ENCODE data around the gene CITED4. TPM values are rescaled to one million over a fixed set of nuclear protein-coding genes. Genes with fewer than 3 reads are reported as not detected.

CITED4 gene
- total RNA-seq, 1 experiment from 2014 or later, result 10.6 TPM

- no peaks in the 10 kb centered on the region for H3K36me3 ChIP-seq (ENCODE audit: low read depth, low read length)
- peak overlapping the region; percentile 12; the same call in 1 of the 2 replicates for H3K27ac ChIP-seq (ENCODE audit: low read length)
- no TSS peak for BruUV-seq (replicated peaks)
- POLR2A ChIA-PET (ENCODE audit: unreplicated experiment), result no interaction called here
- H3K9ac ChIP-seq (ENCODE audit: low read length), result no peak overlapping the region
- H3K27me3 ChIP-seq (ENCODE audit: low read length), result no peaks in the 10 kb centered on the region
- H3K4me1 ChIP-seq (ENCODE audit: insufficient read depth, low read length), result peaks cover 23% of the 10 kb centered on the region
- no peak for TF ChIP-seq EZH2phosphoT487 (IDR thresholded peaks at IDR 0.05; ENCODE audit: borderline replicate concordance, low read length)
- TF ChIP-seq CTCF (conservative IDR thresholded peaks at IDR 0.05; ENCODE audit: low read depth, low read length), result no peak
- no peak for TF ChIP-seq EZH2 (IDR thresholded peaks at IDR 0.05; ENCODE audit: low read length, unreplicated experiment)
- no peaks in the 10 kb centered on the region for H3K79me2 ChIP-seq (ENCODE audit: low read length)
- H3K9me2 ChIP-seq (replicated peaks; ENCODE audit: low read length), result no peaks in the 10 kb centered on the region
- peak overlapping the region; percentile 18; the same call in 1 of the 2 replicates for H2AFZ ChIP-seq (ENCODE audit: low read length)
- no peak overlapping the region for H3K4me2 ChIP-seq (ENCODE audit: low read length)
- H4K20me1 ChIP-seq (ENCODE audit: low read length), result no peaks in the 10 kb centered on the region
- no peaks in the 10 kb centered on the region for H3K9me3 ChIP-seq (ENCODE audit: low read length)
- CTCF ChIA-PET, result no interaction called here
- ATAC-seq, result no peak
- DNase-seq, result peak; percentile 53
- intact Hi-C loops (cut with micrococcal nuclease), result no loop called here
- no peaks in the 10 kb centered on the region for H3F3A ChIP-seq (ENCODE audit: low read length, unreplicated experiment)
- H3K4me3 ChIP-seq (ENCODE audit: low read length), result no peak overlapping the region
Observed at GRCh38 chr1:40906781-40907400, 44.7 kb upstream of the CITED4 start.

- Histone ChIP-seq H4K20me1 (ENCODE audit: low read length) (no peaks in the 10 kb centered on the region), H3K9me3 (ENCODE audit: low read length) (no peaks in the 10 kb centered on the region), H3K27ac (ENCODE audit: low read length) (no peak overlapping the region), H3K9me2 (replicated peaks; ENCODE audit: low read length) (no peaks in the 10 kb centered on the region), H3K9ac (ENCODE audit: low read length) (no peak overlapping the region), H3K4me2 (ENCODE audit: low read length) (no peak overlapping the region), H3K4me1 (ENCODE audit: insufficient read depth, low read length) (peaks cover 35% of the 10 kb centered on the region), H3F3A (ENCODE audit: low read length, unreplicated experiment) (no peaks in the 10 kb centered on the region), H2AFZ (ENCODE audit: low read length) (no peak overlapping the region), H3K4me3 (ENCODE audit: low read length) (no peak overlapping the region), H3K79me2 (ENCODE audit: low read length) (no peaks in the 10 kb centered on the region), H3K27me3 (ENCODE audit: low read length) (no peaks in the 10 kb centered on the region), H3K36me3 (ENCODE audit: low read depth, low read length) (no peaks in the 10 kb centered on the region)
- BruUV-seq (replicated peaks), result no TSS peak
- POLR2A ChIA-PET (ENCODE audit: unreplicated experiment), result interaction anchor here (0.7 kb wide), 1 partner anchor 61 kb away, joined by 11 read pairs; no protein-coding TSS in a partner anchor
- TF ChIP-seq EZH2phosphoT487 (IDR thresholded peaks at IDR 0.05; ENCODE audit: borderline replicate concordance, low read length) (no peak), EZH2 (IDR thresholded peaks at IDR 0.05; ENCODE audit: low read length, unreplicated experiment) (no peak), CTCF (conservative IDR thresholded peaks at IDR 0.05; ENCODE audit: low read depth, low read length) (no peak)
- ATAC-seq (no peak), DNase-seq (no peak)
- intact Hi-C loops (cut with micrococcal nuclease), result no loop called here
- CTCF ChIA-PET, result no interaction called here
Observed at GRCh38 chr1:40905061-40905460, 42.9 kb upstream of the CITED4 start.

- no peak overlapping the region for H3K9ac ChIP-seq (ENCODE audit: low read length)
- intact Hi-C loops (cut with micrococcal nuclease), result no loop called here
- H3K79me2 ChIP-seq (ENCODE audit: low read length), result no peaks in the 10 kb centered on the region
- POLR2A ChIA-PET (ENCODE audit: unreplicated experiment), result no interaction called here
- H3K9me2 ChIP-seq (replicated peaks; ENCODE audit: low read length), result no peaks in the 10 kb centered on the region
- no TSS peak for BruUV-seq (replicated peaks)
- no peak for ATAC-seq
- H3K9me3 ChIP-seq (ENCODE audit: low read length), result no peaks in the 10 kb centered on the region
- no peaks in the 10 kb centered on the region for H4K20me1 ChIP-seq (ENCODE audit: low read length)
- H3K27me3 ChIP-seq (ENCODE audit: low read length), result no peaks in the 10 kb centered on the region
- no peaks in the 10 kb centered on the region for H3K36me3 ChIP-seq (ENCODE audit: low read depth, low read length)
- H3K4me2 ChIP-seq (ENCODE audit: low read length), result no peak overlapping the region
- CTCF ChIA-PET, result no interaction called here
- H3F3A ChIP-seq (ENCODE audit: low read length, unreplicated experiment), result peaks cover 5% of the 10 kb centered on the region
- peak overlapping the region; percentile 61; the same call in 1 of the 2 replicates for H3K27ac ChIP-seq (ENCODE audit: low read length)
- H2AFZ ChIP-seq (ENCODE audit: low read length), result no peak overlapping the region; the same call in 1 of the 2 replicates
- TF ChIP-seq EZH2 (IDR thresholded peaks at IDR 0.05; ENCODE audit: low read length, unreplicated experiment) (no peak), EZH2phosphoT487 (IDR thresholded peaks at IDR 0.05; ENCODE audit: borderline replicate concordance, low read length) (no peak), CTCF (conservative IDR thresholded peaks at IDR 0.05; ENCODE audit: low read depth, low read length) (no peak)
- H3K4me3 ChIP-seq (ENCODE audit: low read length), result no peak overlapping the region
- H3K4me1 ChIP-seq (ENCODE audit: insufficient read depth, low read length), result peaks cover 55% of the 10 kb centered on the region
- DNase-seq, result no peak
Observed at GRCh38 chr1:40903106-40903505, 40.9 kb upstream of the CITED4 start.

All from PC-3 (cell line).